HG03095 (cell line): ENCODE results near the gene UNC80.
"Not testable (repeated sequence)": the region's sequence is repeated elsewhere in the genome, so short reads cannot be mapped to it uniquely, and the experiment has no call there.

Experiments used
- ATAC-seq: cut with Tn5 transposase; IDR thresholded peaks from one replicate; pipeline ENCODE4 v1.9.1; 2021; ENCODE audit warnings: moderate library complexity; ENCODE audit not compliant: unreplicated experiment

Gene UNC80, protein sequence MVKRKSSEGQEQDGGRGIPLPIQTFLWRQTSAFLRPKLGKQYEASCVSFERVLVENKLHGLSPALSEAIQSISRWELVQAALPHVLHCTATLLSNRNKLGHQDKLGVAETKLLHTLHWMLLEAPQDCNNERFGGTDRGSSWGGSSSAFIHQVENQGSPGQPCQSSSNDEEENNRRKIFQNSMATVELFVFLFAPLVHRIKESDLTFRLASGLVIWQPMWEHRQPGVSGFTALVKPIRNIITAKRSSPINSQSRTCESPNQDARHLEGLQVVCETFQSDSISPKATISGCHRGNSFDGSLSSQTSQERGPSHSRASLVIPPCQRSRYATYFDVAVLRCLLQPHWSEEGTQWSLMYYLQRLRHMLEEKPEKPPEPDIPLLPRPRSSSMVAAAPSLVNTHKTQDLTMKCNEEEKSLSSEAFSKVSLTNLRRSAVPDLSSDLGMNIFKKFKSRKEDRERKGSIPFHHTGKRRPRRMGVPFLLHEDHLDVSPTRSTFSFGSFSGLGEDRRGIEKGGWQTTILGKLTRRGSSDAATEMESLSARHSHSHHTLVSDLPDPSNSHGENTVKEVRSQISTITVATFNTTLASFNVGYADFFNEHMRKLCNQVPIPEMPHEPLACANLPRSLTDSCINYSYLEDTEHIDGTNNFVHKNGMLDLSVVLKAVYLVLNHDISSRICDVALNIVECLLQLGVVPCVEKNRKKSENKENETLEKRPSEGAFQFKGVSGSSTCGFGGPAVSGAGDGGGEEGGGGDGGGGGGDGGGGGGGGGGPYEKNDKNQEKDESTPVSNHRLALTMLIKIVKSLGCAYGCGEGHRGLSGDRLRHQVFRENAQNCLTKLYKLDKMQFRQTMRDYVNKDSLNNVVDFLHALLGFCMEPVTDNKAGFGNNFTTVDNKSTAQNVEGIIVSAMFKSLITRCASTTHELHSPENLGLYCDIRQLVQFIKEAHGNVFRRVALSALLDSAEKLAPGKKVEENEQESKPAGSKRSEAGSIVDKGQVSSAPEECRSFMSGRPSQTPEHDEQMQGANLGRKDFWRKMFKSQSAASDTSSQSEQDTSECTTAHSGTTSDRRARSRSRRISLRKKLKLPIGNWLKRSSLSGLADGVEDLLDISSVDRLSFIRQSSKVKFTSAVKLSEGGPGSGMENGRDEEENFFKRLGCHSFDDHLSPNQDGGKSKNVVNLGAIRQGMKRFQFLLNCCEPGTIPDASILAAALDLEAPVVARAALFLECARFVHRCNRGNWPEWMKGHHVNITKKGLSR (N-terminal part only)

DNA sequence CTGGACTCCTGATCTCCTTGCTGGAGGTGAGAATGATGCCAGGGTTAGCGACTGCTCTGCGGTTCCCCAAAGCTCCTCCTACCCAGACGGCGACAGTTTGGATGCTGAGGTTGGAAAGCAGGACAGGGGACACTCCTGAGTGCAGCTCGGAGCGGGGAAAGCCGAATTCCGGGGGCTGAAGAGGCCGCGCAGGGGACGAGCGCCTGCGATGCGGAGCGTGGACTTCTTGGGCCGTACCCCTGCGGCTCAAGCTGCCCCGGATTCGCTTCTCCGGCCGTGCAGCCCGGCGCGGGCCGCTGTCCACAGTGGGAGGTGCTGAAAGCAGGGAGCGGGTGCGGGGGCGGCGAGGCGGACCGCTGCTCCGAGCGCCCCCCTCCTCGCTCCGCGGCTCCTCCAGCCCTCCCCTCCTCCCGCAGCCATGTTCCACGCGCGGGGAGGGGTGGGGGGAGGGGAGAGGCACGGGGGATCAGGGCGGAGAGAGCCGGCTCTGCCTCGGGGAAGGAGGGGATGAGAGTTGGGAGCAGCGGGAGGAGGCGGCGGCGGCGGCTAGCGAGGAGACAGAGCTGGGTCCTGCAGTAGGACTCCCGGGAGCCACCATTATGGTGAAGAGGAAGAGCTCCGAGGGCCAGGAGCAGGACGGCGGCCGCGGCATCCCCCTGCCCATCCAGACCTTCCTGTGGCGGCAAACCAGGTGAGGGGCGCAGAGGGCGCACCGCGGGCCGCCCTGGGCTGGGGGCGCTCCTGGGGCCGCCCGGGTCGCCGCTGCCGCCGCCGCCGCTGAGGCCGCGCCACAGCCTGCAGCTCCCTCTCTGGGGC, at the start of gene UNC80:
TSS of gene UNC80 (plus strand) at position 359 of the 816 bp plus-strand sequence. CDS start at position 600, 241 bp downstream.
- ATAC-seq, result no peak

- ATAC-seq, result no peak
Observed at GRCh38 chr2:209726311-209726710, 45.3 kb upstream of the UNC80 start.

- no peak for ATAC-seq
Observed at GRCh38 chr2:209727077-209727476, 44.6 kb upstream of the UNC80 start.

DNA sequence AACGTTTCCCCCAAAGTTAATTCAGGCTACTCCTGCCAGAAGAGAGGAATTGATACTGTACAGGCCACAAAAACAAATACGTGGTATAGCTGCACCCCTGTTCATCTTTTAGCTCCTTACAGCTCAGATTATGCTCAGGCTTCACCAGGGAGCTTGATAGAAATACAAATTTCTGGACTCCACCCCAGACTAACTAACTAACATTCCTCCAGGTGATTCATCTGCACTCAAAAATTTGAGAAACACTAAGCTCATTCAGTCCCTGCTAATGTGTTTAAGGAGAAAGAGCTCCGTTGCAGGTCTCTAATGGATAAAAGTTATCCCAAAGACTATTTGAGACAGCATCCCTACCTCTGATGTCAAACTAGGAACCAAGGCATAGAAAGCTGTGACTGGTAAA, 36.8 kb upstream of the UNC80 start:
- no peak for ATAC-seq

DNA sequence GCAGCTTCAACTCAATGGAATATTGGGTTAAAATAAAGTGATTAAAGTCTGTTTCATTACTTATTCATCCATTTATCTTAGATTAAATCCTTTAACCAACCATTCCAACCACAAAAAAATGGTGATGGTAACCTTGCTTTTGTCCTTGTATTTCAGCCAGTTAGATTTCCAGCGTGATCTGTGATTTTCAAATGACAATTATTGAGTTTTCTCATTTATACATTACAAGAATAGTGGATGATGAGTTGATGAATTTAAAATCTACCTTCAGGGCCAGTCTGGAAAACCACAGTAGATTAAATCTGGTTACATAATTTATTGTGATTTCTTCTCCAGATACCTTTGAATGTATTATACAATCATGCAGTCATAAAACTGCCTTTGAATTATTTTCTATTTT, 29.7 kb upstream of the UNC80 start:
- no peak for ATAC-seq

DNA sequence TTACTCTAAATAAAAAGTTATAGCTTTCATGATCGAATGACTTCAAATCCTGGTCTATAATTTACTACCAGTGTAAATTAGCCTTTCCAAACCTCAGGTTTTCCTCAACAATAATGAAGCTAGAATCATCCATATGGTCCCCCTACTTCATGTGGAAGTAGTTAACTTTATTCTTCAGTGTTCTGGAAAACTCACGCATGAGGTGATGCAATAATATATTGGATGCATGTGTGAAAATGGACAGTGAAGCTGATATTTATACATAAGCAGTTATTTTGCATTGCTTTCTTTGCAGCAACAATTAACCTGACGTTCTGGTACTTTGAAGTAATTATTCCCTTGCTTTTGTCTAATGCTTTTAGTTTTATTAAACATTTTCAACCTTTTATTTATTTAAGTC, 18.6 kb upstream of the UNC80 start:
- no peak for ATAC-seq

DNA sequence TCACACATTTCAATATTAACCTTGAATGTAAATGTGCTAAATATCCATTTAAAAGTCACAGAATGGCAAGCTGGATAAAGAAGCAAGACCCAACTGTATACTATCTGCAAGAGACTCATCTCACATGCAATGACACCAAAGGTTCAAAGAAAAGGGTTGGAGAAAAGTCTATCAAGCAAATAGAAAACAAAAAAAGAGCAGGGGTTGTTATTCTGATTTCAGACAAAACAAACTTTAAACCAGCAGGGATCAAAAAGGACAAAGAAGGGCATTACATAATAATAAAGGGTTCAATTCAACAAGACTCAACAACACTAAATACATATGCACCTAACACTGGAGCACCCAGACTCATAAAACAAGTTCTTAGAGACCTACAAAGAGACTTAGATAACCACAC, 14.5 kb upstream of the UNC80 start:
- ATAC-seq, result no peak

DNA sequence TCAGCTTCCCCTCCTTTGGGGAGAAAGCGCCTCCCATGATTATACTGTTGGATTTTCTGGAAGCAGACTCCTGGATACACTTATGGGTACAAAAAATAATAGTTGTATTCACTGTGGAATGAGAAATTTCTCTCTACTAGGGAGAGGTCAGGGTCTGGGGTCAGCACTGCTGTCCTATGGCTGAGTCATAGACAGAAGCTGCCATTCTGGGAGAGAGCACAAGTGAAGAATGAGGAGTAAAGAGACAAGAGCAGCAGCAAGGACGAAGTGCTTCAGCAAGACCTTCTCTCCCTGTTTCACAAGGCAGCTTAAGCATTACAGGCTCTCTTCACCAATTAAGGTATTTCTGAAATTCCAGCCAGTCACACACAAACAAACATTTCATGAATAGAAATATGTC, 10.1 kb upstream of the UNC80 start:
- no peak for ATAC-seq

DNA sequence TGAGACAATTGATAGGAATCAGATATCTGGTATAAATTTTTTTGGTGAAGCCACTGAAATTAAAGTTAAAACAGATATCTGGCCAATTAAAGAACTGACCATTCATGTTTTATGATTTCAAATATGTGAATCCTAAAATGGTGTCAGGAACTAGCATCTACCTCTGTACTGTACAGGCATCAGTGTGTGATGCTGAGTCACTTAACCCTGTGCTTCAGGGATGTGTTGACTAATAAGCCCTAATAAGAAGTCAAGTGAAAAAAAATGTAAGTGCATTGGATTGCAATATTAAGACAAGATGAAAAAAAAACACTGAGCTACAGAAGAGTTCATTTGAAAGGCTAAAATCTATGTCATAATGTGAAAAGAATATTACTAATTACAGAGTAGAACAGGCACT, 9.1 kb upstream of the UNC80 start:
- no peak for ATAC-seq

DNA sequence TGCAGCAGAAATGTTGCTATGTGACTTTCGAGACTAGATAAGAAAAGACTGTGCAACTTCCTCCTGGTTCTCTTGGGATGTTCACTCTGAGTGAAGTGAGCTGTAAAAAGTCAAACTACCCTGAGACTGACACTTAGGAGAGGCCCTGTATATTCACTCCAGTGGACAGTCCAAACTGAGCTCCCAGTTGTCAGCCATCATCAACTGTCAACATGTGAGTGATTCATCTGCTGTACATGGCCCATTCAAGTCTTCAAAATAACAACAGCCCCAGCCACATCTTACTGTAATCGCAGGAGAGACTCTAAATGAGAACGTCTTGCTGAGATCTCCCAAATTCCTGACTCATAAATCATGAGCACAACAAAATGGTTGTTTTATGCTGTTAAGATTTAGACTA, 8.5 kb upstream of the UNC80 start:
- ATAC-seq, result no peak

GRCh38 chr2:209766613-209767012, 5.0 kb upstream of the UNC80 start:
- ATAC-seq, result no peak

DNA sequence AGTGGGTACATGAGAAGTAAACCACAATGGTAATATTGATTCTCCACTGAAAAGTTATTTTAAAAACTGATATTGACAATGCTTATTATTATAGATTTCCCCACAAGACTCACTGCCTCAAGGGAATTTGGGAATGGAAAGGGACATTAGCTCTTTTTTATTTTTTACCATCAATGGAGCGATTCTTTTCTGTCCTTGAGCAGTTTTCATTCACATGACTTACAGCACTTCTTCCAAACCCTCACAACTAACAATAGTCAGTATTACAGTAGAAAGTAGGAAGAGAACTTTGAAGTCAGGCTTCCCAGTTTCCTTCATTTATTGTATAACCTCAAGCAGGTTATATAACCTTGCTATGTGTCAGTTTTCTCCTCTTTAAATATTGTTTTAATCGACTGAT, 4.3 kb upstream of the UNC80 start:
- ATAC-seq, result no peak

DNA sequence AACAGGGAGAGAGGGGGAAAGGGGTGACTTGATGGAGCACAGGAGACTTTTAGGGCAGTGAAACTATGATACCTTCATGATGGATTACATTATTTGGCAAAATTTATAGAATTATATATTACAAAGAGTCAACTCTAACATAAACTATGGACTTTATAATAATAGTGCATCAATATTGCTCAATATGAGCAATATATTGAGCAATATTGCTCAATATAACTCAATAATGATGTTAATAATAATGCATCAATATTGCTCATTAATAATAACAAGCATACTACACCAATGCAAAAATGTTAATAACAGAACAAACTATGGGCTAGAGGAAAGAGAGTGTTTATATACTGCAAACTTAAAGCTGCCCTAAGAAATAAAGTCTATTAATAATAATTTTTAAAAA, 3.1 kb upstream of the UNC80 start:
- ATAC-seq, result no peak

- no peak for ATAC-seq
Observed at GRCh38 chr2:209772290-209772685, 656 bp downstream of the UNC80 start.

- ATAC-seq, result no peak
Observed at GRCh38 chr2:209773377-209773776, 1.7 kb downstream of the UNC80 start.

DNA sequence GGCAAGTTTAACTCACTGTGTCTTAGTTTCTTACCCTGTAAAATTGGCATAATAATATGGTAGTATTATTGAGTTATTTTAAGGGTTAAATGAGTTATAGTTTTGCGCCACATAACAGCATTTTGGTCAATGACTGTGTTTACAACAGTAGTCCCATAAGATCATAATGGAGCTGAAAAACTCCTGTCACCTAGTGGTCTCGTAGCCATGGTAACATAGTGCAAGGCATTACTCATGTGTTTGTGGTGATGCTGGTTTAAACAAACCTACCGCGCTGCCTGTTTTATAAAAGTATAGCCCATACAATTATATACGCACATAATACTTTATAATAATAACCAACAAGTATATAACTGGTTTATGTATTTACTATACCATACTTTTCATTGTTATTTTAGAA, 15.8 kb downstream of the UNC80 start:
- no peak for ATAC-seq

GRCh38 chr2:209788925-209789324, 17.3 kb downstream of the UNC80 start:
- ATAC-seq, result no peak

DNA sequence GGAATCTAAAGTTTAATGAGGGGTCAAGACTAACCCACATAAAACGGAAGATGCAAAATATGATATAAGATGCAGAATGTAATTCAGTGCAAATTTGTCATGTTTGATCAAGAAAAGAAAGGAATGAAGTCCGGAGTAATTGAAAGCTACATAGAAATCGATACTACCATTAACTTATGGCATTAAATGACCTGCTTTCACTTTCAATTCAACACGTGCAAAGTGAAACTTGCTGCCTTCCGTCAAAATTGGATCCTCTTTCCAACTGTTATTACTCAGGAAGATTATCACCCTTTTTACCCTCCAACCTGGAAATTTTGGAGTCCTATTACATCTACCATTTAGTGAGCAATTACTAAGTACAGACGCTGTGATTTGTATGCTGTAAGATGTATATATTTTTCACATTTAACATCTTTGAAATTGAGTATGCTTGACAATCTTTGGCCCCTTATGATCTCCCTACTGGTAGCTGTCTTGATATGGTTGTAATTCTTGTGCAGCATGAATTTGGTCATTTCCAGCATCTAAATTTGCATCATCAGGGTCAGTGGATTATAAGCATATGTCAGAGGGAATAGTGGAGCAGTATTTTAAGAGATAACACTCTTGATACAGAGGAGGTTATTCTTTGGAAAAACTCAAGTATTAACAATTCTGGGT, 18.6 kb downstream of the UNC80 start:
- ATAC-seq, result no peak

DNA sequence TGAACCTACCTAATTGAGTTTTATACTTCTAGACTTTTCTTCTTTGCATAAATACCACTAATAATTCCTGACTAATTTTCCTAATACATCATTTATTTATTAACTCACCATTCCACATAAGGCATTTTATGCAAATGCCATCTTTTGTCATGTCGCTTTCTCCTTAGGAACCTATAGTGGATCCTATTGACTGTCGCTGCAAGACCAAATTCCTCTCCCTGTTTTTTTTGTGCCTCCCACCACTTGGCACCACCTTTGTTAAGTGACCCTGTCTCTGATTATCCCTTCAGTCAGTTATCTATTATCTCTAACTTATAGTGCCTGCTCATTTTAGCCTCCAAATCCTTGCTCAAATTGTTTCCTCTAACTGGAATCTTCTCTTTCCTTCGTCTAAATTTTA, 19.5 kb downstream of the UNC80 start:
- ATAC-seq, result no peak

DNA sequence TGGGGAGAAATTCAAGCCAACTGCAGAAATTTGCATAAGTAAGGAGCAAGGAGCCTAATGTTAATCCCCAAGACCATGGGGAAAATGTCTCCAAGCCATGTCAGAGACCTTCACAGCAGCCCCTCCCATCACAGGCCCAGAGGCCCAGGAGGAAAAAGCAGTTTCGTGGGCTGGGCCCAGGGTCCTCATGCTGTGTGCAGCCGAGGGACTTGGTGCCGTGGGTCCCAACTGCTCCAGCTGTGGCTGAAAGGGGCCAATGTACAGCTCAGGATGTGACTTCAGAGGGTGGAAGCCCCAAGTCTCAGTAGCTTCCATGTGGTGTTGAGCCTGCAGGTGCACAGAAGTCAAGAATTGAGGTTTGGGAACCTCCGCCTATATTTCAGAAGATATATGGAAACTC, 23.8 kb downstream of the UNC80 start:
- not testable (repeated sequence) for ATAC-seq
